Stimulated activated CD4-positive, alpha-beta T cell treated with anti-CD3 and anti-CD28 coated beads, Interleukin-2, amount 100 ng/mL, for 4 hours (primary cell): ENCODE data around the gene PRKCZ.

ENCODE experiments used
- DNase-seq: peaks from one replicate; pipeline ENCODE4 v3.0.0-alpha.2; 2020; ENCODE audit warnings: low read depth

PRKCZ gene

GRCh38 chr1:2046174-2046917 lies 3.9 kb upstream of the PRKCZ start:
- no peak for DNase-seq

DNA sequence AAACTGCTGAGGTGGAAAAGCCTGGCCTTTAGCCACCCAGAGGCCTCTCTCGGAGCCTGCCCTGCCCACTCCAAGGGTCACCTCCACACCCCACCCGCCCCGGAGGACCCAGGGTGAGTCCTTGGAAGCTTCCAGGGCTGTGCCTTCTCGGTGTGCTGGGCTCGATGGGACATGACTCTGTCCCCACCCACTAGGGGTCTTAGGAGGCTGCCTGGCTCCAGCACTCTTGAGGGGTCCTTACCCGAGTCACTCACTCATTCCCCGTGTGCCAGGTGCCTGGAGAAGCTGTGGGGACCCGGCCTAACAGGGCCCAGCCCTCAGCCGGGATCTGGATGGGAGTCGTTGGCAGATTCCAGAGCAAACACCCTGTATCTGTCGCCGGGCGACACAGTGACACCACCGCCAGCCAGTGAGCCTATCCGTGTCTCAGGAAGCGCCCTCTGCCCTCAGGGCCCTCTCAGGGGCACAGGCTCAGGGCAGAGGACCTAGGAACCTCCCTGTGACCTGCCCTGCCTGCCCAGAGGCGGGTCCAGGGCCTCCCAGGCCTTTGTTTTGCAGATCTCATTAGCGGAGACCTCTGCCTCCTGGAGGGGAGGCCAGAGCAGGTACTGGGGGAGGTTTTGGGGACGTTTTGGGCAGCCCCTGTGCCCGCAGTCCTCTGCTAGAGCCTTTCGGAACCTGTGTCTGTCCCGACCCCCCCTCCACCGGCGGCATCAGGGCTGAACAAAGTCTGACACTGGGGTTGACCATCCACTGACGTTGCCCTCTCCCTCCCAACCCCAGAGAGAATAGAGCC lies 3.1 kb upstream of the PRKCZ start:
- no peak for DNase-seq

GRCh38 chr1:2047749-2048729 lies 2.2 kb upstream of the PRKCZ start:
- DNase-seq, result no peak

DNA sequence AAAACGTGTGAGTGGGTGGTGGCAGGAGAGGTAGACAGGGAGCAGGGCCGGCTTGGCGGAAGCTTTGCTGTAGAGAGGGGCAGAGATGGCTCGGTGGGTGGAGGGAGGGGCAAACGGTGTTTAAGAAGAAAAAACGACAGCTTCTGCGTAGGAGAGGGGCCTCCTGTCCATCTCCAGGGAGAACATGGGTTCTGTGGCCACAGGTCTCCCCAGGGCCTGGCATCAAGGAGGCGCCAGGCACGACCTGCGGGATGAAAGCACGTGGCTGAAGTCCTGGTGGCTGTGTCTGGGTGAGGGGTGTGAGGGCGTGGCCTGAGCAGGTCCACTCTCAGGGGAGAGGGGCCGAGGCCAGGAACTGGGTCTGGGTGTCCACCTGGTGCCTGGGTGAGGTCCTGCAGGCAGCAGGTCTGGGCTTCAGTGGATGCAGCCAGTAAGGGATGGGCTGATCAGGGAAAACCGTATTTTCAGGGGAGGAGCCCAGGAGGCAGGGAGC lies 940 bp upstream of the PRKCZ start:
- DNase-seq, result no peak

GRCh38 chr1:2050461-2050792 lies 216 bp downstream of the PRKCZ start:
- DNase-seq, result no peak

DNA sequence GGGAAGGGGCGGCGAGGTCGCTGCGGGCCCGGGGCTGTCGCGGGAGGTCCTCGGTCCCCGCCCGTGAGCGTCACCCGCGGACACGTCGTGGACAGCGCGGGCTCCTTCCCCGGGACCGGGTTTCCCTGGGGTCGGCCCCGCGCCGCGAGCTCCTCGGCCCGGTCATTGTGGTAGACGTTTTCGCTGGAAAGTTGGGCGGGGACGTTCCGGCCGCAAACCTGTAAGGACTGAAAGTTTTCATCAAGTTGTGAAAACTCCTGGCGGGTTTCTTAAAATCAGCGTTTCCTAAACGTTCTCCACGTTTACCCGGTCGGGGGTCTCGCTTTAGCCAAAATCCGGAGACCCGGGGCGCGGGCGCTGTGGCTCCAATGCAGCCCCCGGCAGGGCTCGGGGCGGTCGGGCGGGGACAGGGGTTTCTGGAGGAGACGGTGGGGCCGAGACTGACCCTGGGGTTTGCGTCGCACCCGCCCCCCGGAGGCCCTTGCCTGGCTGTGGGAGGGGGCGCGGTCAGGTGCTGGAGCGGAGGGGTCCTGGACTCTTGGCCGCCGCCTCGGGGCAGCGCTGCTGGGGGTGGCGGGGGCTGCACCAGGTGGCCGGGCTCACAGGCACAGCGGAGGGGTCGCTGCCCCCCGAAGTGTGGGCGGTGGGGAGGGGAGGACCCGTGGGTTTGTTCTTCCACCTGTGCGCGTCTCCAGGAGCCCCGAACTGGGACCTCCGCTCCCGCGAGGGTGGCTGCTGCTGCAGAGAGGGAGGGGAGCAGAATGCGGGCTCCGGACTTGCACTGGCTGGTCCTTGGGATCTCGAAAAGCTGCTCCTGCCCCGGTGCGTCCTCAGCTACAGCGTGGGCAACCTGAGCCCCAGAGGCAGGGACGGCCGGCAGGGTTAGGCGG lies 827 bp downstream of the PRKCZ start:
- DNase-seq, result no peak

DNA sequence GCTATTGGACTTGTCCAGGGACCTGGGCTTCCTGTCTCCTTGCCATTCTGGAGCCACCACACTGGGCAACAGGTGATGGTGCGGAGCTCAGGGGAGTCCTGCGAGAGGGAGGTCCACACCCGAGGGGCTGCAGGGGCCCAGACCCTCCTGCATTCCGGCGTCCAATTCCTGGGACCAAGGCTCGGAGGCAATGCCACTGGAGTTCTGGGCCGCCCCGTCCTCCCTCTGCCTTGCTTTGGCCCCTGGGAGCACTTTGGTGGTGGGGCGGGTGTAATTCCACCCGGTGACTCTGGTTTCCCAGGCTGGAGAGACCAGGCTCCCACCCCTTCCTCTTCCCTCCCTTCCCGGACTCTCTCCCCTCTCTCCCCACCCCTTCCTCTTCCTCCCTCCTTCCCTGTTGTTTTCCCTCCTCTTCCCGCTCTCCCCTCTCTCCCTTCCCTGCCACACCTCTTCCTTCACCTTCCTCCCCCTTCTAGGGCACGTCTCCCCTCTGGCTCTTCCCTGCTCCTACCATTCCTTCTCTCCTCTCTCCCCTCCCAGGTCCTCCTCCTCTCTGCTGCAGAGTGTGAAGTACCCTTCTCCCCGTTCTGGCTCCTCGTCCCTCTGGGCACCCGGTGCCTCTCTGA lies 2.0 kb downstream of the PRKCZ start:
- no peak for DNase-seq

GRCh38 chr1:2052756-2053155 lies 2.5 kb downstream of the PRKCZ start:
- no peak for DNase-seq

GRCh38 chr1:2053217-2053616 lies 3.0 kb downstream of the PRKCZ start:
- DNase-seq, result no peak

DNA sequence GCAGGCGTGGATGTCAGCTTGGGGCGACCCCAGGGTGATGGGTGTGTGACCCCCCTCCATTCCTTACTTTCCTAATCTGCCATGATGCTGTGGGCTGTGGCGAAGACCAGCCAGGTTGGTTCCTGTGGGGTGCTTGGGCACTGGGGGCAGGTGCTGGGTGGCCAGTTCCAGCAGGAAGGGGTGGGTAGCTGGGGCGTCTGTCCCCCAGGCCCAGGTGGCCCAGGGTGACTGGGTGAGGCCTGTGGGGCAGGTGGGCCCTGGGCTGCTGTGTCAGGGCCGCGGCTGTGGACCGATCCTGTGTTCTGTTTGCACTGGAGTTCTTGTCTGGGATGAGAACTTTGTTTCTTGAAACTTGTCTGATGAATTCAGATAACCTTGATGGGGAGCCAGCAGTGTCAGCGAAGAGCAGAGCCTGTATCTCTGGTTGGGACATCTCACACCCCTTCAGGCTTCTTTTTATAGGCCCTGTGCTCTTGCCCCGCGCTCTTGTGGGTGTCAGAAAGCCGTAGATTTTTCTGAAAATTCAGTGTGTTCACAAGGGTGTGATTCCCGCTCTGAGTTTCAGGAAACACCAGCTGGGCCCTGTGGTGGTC lies 3.7 kb downstream of the PRKCZ start:
- no peak for DNase-seq

- no peak for DNase-seq
These were observed 4.3 kb downstream of the PRKCZ start for GRCh38 chr1:2054560-2054959.

DNA sequence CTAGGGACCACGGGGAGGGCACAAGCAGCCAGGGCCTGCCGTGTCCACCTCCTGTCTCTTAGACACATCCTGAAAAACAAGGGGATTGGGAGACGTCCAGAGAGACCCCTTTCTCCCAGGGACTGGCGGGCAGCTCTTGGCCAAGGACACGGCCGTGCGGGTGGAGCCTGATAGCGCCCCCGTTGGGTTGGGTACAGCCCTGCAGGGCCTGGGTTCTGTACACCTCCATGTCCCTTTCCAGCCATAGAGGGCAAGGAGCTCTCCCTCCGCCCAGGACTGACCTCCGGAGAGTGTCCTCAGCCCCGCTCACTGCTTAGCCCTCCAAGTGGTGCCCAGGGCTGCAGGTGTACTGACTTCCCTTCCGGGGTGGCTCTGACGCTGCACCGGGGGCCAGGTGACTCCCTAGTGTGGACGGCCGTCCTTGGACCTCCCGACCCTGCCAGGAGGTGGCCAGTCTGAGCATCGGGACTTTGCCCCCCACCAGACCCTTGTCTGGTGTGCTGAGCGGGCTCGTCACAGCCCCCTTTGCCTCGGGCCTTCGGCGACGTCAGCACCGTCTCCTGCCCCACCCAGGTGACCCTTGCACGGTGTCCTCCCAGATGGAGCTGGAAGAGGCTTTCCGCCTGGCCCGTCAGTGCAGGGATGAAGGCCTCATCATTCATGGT lies 5.8 kb downstream of the PRKCZ start:
- no peak for DNase-seq

- DNase-seq, result no peak
These were observed 6.9 kb downstream of the PRKCZ start for GRCh38 chr1:2056955-2057590.

DNA sequence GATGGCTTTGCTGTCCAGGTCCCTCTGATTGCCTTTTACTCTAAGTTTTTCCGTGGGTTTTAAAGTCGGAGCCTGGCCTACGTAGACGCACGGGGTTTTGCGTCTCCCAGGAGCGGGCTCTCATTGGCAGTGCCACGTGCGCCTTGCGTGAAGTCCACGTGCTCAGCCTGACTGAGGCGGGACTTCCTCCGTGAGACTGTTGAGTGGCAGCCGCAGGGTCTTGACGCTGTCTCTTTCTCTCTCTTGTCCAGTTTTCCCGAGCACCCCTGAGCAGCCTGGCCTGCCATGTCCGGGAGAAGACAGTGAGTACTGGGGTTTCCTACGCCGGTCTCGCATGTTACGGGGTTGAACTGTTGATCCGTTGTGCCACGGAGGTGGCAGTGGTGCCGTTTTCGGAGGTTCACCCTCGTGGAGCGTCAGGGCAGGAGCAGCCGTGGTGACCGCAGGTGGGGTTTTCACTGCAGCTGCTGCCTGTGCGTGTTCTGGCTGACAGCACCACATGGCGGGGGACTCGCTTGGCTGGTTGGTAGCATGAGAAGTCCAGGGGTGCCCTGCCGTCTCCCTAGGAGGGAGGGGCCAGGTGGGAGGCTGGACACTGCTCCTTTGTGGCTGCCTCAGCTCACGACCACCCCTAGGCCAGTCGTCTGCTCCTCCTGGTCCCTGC lies 9.2 kb downstream of the PRKCZ start:
- DNase-seq, result no peak

DNA sequence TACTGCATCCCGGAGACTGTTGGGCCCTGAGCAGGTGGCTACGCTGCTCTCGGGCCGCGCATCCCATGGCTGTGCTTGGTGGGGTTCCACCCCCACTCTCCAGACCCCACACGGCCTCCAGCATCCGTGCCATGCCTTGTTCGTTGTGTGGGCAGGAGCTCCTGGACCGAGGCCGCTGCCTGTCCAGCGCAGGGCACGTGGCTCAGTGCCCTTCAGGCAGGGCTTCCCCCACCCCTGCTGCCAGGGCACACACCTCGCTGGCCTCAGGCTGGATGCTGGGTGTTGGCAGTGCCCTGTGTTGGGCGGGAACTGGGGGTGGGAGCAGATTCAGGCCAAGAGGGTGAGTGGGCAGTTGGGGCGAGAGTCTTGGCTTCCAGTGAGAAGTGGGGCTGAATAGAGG lies 9.9 kb downstream of the PRKCZ start:
- no peak for DNase-seq

GRCh38 chr1:2060535-2060934 lies 10.3 kb downstream of the PRKCZ start:
- no peak for DNase-seq

DNA sequence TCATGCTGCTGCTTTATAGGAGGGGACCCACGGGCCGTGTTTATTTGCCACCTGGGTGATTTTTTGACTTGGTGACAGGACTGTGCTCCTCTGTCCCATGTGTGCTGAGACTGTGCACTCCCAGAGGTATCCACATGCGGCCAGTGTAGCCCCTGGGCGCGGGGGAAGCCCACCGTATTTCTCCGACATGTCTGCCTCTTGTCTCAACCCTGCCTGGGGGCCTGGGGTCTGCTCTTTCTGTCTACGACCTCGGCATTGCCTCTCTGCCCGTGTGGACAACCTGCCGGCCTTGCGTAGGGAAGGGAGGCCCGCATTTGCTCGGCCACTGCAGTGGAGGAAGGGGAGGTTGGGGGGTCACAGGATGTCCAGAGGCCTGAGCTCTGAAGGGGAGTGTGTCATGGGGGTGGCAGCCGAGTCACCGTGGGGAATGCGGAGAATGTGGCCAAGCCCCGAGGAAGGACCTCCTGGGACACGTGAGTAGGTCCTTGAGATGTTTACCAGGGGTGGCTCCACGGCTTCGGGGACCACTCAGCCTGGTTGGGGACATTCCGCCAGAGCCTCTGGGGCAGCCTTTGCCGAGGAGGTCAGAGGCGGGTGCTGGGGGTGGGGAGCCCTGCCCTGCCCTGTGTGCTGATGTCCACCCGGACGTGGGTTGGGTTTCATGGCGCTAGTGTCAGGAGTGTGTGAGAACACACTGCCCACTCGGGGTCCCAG lies 11.0 kb downstream of the PRKCZ start:
- no peak for DNase-seq

DNA sequence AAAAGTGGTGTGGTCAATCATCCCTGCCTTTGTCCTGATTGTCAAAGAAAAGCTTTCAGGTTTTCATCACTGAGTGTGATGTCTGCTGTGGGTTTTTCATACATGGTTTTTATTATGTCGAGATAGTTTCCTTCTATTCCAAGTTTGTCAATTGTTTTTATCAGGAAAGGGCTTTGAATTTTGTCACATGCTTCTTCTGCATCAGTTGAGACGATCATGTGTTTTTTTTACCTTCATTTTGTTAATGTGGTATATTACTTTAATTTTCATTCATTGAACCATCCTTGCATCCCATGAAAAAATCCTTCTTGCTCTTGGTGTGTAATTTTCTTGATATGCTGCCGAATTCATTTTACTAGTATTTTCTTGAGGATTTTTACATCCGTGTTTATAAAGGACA lies 15.5 kb downstream of the PRKCZ start:
- no peak for DNase-seq
